ENCODE results near the gene CLN6.

The CLN6 gene
- 9.7 to 30.7 reads per million in 2 experiments for total RNA-seq

DNA sequence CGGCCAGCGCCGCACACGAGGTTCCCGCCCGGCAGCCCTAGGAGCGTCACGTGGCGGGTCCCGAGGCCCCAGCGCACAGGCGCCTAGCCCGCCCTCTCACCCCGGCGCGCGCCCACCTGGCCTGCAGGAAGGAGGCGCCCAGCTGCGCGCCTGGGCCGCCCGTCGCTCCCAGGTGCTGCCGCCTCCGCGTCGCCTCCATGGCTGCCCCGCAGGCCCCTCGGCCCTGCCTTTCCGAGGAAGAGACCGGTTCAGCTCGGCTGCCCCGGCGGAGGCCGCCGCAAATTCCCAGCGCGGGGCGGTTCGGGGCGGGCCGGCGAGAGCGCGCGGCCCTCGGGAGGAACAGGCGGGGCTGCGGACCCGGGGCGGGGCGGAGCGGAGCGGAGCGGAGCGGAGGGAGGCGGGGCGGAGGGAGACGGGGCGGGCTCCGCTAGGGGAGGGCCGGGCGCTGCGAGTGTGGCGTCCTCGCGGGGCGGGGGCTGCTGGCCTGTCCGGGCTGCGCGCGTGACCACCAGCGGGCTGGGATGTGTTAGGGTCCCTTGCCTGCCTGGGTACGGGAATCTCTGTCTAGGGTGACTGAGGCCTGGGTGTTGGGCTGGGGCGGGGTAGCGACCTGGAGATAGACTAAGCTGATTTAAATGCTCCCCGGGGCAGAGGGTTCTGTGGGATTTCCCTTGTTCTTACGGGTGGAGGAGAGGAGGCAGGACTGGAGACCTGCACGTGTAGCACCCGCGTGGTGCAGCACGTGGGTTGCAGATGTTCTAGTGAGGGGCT is at the start of gene CLN6:
CLN6 (minus strand) TSS at position 343 of the 771 bp plus-strand sequence; CDS start at position 199, 144 bp downstream.
- peak; percentile 67 for DNase-seq (ENCODE audit: low read depth)

DNA sequence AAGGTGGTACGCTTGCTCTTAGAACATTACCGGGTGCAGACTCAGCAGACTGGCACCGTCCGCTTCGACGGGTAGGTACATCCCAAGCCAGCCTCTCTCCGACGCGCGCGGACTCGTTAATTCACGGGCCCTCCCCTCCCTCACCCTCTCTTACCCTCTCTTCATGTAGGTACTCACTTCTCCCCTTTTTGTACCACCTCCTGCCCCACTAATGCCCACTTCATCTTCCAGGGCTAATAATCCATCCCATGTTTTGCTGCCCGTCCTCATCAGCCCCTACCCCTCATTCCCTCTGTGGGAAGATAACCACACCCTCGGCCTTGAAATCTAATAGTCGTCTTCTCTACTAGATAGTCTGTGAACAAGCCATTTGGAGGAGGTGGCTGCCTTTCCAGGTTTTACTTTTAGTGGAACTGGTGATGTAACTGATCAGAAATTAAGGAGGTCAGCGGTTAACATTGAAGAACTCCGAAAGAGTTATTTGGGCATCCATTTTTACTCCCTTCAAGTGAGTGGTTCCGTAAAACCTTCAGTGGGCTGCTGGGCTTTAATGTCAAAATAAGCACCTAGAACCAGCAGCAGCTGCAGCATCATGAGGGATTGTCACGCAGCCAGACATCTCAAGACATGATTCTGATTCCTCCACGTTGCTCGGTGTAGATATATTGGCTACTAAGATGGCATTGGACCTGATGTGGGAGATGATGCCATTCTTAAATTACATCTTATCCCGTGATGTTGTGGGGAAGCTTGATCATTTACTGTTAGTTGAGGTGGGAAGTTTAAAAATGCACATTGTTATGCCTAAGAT is 49.3 kb upstream of the CLN6 start:
- DNase-seq (ENCODE audit: low read depth): no peak

DNA sequence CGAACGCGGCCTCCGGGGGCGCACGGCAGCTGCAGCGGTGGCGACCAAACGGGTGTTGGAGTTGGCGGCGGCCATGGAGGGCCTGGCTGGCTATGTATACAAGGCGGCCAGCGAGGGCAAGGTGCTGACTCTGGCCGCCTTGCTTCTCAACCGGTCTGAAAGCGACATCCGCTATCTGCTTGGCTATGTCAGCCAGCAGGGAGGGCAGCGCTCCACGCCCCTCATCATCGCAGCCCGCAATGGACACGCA is 48.7 kb upstream of the CLN6 start:
- no peak for DNase-seq (ENCODE audit: low read depth)

DNA sequence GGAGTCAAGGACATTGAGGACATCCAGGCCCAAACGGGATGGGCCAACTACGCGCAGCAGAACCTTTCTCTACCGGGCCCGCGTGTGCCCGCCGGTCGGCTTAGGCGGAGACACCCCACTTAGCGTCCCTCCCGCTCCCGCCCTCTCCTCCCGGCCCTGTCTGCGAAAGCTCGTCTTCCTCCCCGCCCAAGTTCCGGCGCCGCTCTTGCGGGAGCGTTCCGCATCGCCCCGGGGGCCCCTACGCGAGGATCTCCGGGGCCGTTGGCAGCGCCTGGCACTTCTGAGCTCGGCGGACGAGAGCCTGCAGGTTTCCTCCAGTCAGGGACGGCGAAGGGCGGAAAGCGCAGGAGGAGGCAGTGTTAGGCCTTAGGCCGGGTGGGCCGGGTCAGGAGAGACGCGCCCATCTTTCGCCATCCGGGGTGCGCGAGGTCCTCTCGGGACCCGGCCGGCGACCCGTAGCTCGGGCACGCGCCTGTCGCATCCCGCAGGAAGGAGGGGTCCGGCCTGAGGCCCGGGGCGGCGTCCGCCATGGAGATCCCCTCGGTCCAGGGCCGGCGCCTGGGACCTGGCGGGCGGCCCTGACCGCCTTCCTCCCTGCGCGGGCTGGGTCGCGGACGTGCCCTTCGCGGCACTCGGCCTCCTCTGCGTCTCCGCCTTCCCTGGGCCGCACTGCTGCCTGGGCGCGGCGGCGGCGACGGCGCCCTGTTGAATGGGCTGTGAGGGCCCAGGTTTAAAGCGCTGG is 48.2 kb upstream of the CLN6 start, which contains the start of gene FEM1B:
FEM1B (plus strand) TSS at position 143 of the 742 bp plus-strand sequence. CDS start 673 bp downstream, outside the sequence.
- DNase-seq (ENCODE audit: low read depth): peak; percentile 83

DNA sequence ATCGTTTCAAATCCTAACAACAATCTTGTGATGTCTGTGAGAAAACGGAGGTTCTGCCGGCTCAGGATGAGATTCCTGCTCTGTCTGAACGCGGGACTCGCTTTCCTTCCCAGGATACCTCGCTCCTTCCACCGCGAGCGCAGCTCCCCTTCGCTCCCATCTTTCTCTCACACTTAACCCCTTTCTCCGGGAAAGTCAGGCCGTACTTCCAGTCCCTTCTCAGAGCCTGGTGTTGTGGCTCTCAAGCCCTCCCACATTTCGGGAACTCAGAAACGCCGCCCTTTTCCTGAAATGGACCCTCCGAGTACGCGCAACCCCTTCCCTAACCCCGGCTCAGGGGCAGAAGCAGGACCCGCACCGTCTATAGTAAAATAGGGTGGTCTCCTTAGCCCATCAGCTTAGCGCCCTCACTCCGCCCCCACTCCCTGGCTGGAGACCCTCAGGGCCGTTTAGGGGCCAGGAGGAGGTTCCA is 47.6 kb upstream of the CLN6 start:
- peak; percentile 10 for DNase-seq (ENCODE audit: low read depth)

DNA sequence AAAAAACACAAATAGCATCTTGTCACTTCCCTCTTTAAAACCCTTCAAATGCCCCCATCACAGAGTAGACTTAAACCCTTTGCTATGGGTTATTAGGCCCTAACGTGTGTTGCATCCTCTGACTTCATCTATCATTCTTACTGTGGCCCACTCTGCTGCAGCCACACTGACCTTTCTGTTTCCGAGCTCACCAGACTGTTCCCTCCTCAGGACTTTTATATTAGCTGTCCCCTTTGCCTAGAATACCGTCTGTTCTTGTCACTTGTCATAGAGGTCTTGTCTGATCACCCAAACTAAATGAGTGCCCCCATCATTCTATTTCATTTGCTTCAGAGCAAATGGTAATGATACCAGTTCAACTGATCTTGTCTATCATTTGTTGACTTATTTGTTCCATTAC is 47.1 kb upstream of the CLN6 start:
- no peak for DNase-seq (ENCODE audit: low read depth)

DNA sequence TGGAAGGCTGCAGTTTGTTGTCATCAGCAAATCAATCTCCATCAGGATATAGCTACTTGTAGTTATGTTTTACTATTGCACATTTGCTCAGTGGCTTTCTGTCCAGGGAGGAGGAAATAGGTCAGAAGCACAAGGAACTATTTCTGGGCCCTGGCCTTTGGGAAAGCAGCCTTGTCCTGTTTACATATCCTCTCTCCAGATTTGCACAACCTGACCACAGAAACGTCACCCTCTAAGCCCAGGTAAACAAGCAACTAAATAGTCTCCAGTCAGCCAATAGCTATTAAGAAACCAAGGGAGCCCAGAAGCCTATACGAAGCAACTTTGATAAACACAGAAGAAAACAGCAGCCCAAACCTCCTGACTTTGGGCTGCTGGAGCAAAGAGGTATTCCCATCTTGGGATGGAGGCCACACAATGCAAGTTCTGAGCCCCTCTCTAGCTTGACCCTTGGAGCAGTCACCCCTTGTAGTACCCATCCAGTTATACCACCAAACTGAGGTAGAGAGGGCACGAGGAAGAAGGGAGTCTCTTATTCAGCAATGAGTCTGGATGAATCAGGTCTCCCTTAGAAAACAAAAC is 45.7 kb upstream of the CLN6 start:
- no peak for DNase-seq (ENCODE audit: low read depth)

DNA sequence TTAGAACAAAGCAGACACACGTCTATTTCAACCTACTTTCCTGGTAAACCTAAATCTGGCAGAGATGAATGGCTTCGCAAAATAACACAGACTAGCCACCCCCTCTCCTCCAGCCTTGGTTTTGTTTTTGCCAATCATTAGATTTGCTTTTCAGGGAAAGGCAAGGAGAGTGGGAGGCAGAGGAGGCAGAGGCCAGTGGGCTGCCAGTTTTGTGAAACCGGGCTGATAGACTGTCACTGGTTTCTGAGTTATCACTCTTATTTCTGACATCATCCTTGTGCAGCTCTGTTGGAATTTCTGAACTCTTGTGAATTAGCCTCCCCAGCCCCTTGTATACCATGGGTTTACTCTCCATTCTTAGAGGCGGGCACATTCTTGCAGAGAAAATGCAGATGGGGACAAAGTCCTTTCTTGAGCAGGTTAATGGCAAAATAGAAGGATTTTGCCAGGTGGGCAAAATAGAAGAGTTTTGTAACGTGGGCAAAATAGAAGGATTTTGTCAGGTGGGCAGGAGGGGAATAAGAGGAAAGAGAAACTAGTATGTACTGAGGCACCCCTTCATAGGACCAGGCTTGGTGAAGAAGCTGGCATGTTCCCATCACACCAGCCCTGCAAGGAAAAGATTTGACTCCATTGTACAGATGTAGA is 44.8 kb upstream of the CLN6 start:
- DNase-seq (ENCODE audit: low read depth): no peak

DNA sequence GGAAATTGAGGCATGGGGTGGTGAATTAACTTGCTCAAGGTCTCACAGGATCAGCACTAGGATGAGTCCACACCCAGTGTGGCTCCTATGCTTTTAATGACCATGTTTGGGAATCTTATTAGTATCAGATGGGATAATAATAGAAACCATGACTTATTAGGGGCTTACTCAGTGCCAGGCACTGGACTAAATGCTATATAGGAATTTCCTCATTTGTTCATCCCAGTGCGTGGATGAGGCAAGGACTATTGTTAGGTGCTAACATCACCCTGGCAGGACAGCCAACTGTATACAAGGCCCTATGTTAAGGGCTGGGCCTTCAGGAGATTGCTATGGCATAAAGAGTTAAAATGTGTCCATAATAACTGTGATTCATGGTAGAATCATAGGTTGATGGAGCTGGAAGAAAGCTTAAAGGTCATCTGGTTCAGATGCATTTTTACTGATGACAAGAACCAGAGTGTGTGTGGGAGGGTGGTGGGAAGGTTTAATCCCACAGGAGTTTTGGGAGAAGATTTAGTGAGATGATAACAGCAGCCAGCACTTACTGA is 43.3 kb upstream of the CLN6 start:
- DNase-seq (ENCODE audit: low read depth): no peak

DNA sequence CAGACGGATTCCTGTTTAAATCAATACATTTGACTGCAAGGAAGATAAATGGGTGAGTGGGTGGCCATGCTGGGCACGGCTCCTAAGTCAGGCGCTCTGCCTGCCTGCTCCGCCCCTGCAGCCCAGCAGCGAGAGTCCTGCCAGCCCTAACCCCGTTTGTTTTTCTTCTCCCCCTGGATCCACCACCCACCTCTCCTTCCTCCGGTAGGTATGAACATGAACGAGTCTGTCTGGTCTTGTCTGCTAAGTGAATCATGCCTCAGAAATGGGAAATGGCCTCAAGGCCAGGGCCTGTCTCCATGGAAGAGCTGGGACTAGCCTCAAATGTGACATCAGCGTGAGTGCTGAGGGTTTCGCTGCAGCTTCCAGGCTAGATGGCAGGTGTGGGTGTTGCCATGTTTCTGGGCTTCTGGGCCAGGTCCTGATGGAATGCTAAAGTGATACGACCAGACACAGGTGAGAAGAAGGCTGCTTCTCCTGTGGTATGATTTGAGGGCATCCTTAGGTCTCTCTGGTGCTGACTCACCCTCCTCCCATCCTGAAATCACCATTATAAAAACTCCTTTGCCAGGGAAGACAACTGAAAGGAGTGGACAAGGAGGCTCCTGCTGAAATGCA is 42.4 kb upstream of the CLN6 start:
- DNase-seq (ENCODE audit: low read depth): no peak

DNA sequence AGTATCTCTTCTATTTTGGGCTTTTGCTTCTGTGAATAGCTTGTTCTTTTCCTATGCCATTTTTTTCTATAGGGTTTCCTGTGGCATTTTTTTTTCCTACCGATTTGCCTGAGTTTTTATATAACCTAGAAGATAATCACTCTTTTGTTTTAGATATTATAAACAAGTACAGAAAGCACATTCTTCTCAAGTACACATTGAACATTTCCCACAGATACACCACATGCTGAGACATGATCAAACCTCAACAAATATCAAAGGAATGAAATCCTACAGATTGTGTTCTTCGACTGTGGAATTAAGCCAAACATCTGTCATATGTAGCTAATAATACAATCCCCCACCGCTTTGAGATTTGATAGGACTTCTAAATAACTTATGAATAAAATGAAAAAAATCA is 38.9 kb upstream of the CLN6 start:
- DNase-seq (ENCODE audit: low read depth): no peak

DNA sequence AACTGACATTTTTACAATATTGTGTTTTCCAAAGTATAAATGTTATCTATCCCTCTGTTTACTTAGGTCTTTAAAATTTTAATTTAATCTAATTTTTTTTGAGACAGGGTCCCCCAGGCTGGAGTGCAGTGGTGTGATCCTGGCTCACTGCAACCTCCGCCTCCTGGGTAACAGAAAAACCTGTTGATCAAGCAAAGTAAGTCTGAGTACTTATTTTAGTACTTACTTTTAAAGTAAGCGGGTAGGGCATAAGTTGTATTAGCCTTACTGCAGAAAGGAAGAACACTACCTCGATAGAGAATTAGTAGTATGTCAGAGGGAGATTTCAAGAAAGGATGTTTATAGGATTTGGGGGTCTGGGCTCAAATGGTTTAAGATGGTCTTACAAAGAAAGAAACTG is 36.1 kb upstream of the CLN6 start:
- DNase-seq (ENCODE audit: low read depth): no peak

DNA sequence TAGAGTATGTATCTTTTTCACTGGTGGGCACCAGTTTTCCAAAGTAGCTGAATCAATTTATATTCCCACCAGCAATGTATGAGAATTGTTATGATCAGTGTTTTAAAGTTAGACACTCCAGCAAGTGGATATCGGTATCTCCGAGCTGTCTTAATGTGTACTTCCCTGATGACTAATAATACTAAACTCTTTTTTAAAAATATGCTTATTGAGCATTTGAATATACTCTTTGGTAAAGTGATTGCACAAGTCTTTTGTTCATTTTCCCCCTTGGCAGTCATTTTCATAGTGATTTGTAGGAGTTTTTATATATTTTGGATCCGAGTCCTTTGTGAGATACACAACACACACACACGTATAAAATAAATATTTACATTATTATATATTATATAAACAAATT is 35.6 kb upstream of the CLN6 start:
- DNase-seq (ENCODE audit: low read depth): no peak

DNA sequence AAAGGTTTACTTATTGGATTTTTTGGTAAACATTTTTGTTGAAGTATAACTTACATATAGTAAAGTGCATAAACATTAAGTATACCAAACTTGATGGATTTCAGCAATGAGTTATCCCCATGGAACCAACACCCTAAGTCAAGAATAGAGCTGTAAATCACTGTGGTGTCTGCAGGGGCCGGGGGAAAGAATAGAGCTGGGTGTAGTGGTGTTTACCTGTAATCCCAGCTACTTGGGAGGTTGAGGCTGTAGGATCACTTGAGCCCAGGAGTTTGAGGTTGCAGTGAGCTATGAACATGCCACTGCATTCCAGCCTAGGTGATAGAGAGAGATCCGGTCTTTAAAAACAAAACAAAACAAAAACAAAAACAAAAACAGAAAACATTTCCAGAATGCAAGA is 34.8 kb upstream of the CLN6 start:
- DNase-seq (ENCODE audit: low read depth): no peak

DNA sequence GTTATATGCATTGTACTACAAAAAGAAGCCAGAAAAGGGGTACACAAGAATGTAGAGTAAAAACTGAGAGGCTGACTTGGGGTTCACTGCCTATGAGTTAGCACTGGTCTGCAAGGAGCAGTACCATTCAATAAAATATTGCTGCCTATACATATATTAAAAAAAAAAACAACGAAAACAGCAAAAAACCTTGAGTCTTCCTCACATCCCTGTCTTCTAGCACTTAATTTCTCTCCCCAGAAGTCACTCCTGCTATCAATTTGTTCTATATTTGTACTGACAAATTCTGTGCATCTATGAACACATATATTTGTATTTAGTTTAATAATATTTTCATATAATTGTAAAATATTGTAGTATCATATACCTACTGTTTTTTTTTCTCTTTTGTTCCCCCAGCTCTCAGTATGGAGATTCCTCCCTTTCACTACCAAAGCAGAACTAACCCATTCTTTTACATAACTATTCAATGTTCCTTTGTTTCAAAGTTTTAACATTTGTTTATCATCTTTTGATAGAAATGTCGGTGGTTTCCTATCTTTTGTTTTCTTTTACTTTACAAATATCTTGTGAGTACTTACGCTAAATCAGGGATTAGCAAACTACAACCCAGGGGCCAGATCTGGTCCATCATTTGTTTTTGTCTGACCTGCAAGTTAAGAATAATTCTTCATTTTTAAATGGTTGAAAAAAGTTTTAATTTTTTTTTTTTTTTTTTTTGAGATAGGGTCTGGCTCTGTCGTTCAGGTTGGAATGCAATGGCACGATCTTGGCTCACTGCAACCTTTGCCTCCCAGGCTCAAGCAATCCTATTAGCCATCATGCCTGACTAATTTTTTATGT is 33.2 kb upstream of the CLN6 start:
- DNase-seq (ENCODE audit: low read depth): no peak

DNA sequence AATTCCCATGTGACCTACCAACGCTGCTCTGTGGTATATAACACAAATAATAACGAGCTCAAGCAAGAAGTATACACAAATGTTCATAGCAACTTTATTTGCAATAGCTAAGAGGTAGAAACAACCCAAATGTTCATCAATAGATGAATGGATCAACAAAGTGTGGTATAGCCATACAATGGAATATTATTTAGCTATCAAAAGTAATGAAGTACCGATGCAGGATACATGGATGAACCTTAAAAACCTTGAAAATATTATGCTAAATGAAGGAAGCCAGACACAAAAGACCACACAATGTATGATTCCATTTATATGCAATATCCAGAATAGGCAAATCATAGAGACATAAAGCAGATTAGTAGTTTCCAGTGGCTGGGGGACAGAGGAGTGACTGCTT is 32.5 kb upstream of the CLN6 start:
- DNase-seq (ENCODE audit: low read depth): no peak

DNA sequence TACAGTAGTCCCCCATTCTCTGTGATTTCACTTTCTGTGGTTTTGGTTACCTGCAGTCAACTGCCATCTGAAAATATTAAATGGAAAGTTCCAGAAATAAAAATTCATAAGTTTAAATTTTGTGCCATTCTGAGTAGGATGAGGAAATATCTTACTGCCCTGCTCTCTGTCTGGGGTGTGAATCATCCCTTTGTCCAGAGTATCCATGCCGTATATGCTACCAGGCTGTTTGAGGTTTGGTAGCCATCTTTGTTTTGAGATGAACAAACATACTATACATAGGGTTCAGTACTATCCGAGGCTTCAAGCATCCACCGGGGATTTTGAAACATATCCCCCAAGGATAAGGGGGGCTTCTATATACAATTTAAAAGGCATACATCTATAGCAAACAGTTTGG is 31.7 kb upstream of the CLN6 start:
- DNase-seq (ENCODE audit: low read depth): no peak

DNA sequence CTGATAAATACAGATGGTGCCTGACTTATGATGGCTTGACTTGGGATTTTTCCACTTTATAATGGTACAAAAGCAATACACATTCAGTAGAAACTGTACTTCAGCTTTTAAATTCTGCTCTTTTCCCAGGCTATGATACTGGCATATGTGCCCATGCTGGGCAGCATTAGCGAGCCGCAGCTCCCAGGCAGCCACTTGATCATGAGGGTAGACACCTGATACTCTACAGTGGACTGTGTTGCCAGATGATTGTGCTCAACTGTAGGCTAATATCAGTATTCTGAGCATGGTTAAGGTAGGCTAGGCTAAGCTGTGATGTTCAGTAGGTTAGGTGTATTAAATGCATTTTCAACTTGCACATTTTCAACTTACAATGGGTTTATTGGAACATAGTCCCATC is 30.4 kb upstream of the CLN6 start:
- no peak for DNase-seq (ENCODE audit: low read depth)

DNA sequence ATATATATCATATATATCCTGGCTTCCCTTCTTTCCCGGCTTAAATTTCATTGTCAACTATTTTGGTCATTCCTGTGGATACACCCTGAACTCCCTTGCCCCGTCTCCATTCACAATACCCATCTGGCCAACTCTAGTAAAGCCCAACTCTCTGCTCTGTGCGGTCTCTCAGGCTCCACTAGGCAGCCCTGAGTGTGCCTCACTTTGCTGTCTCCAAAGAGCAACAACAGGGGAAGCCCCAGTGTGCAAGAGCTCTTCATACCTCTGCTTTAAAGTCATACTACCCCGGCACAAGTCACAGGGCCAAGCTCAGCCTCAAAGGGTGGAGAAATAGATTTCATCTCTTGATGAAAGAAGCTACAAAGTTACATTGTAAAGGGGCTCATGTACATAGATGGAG is 29.2 kb upstream of the CLN6 start:
- DNase-seq (ENCODE audit: low read depth): no peak

Measured in T follicular helper cell (primary cell).